Large intestine (tissue), 3 donors: ENCODE measurements around the gene OSTM1. TPM values are rescaled to one million over a fixed set of nuclear protein-coding genes. Genes with fewer than 3 reads are reported as not detected.

Experiments
- DNase-seq, 2 donors: peaks; one replicate each; pipeline versions ENCODE4 v3.0.0 to v3.0.0-alpha.2; 2013
- H3K27ac ChIP-seq: one replicate; pipeline ENCODE4 v1.5.1; 2013; ENCODE audit warnings: low read length
- H3K27me3 ChIP-seq: 2 replicates; pipeline ENCODE4 v1.6.1; 2013; ENCODE audit warnings: low read length; ENCODE audit not compliant: control insufficient read depth, insufficient read depth
- H3K36me3 ChIP-seq: 2 replicates; pipeline ENCODE4 v1.6.1; 2013; ENCODE audit warnings: low read length; ENCODE audit not compliant: control insufficient read depth, insufficient read depth
- H3K4me1 ChIP-seq: one replicate; pipeline ENCODE4 v1.6.1; 2013; ENCODE audit warnings: low read length; ENCODE audit not compliant: control insufficient read depth, insufficient read depth
- H3K4me3 ChIP-seq: one replicate; pipeline ENCODE4 v1.5.1; 2013; ENCODE audit warnings: low read length
- H3K9me3 ChIP-seq: one replicate; pipeline ENCODE4 v1.6.1; 2013; ENCODE audit warnings: mild to moderate bottlenecking, low read depth, low read length, moderate library complexity; ENCODE audit not compliant: control insufficient read depth
- WGBS: methylation state at CpG from one replicate; pipeline ENCODE4 v1.1.5; 2013; ENCODE audit warnings: low lambda C conversion rate; ENCODE audit not compliant: insufficient coverage; 5-methylcytosine and 5-hydroxymethylcytosine counted together
- polyA plus RNA-seq: library from polyadenylated mRNA; unstranded; fragments of 120-200 nt; gene quantifications from one replicate; pipeline ENCODE4 v1.2.1, GENCODE V29; 2013

The OSTM1 gene
- polyA plus RNA-seq, 1 donor = 20.4 TPM

DNA sequence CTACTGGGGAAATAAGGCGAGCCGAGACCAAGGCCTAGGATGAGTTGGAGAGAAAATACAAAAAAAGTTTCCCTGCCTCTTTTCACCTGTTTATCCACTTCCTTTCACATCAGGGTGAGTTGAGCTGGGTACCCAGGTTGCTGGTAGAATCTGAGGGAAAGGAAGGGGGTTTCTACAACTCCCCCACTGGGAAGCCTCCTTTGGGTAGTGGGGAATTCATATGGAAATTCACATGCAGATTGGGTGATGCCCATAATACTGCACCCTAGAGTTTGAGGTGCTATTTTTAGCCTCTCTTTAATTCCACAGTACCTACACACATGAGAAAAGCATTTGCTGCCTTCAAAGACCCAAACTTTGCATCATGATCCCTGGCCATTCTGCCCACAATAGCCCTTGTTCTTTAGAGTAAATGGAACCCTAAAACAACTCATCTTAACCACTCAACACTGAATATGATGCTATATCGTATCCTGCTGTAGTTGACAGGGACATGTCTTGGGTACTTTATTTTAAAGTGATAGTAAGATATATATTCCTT is 2.7 kb downstream of the OSTM1 start:
- Histone ChIP-seq H3K4me1 (peaks cover 8% of the 10 kb centered on the region), H3K27ac (no peak overlapping the region), H3K36me3 (no peaks in the 10 kb centered on the region), H3K4me3 (no peak overlapping the region), H3K9me3 (no peaks in the 10 kb centered on the region), H3K27me3 (no peaks in the 10 kb centered on the region)
- no CpG with 5 or more reads among the region's 3 CpGs for WGBS
- DNase-seq = no peak

DNA sequence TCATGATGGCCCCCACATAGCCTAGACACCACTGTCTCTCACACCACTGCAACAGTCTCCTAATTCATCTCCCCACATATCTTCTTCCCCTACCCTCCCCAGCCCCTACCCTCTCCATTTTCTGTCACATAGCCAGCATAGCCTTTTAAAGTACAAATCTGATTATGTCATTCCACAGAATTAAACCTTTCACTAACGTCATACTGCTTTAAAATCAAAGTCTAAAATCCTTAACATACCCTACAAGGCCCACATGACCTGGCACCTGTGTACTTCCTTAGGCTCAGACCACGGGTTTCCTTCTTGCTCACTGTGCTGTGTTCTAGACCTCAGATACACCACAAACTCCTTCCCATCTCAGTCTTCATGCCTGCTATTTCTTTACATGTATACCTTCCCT is 5.9 kb downstream of the OSTM1 start:
- no peak overlapping the region for H3K4me3 ChIP-seq
- peaks cover 3% of the 10 kb centered on the region for H3K4me1 ChIP-seq
- no CpG with 5 or more reads among the region's 2 CpGs for WGBS
- peak in 1 of 2 donors; percentile 34 for DNase-seq
- H3K27me3 ChIP-seq = no peaks in the 10 kb centered on the region
- H3K27ac ChIP-seq = no peak overlapping the region
- H3K9me3 ChIP-seq = no peaks in the 10 kb centered on the region
- no peaks in the 10 kb centered on the region for H3K36me3 ChIP-seq

DNA sequence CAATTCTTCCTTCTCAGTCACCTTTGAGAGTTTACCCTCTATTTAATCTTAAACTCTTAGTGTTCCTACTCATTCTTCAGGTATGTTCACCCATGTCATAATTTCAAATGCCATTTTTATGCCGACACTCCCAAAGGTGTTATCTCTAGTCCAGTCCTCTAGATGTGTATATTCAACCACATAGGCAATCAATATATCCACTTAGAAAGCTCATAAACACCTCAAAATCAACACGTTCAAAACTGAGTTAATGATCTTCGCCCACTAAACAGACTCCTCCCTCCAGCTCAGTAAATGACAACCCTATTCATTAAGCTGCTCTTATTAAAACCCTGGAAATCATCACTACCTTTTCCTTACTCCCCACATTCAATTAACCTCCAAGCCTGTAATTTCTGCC is 6.4 kb downstream of the OSTM1 start:
- Histone ChIP-seq H3K27me3 (no peaks in the 10 kb centered on the region), H3K4me3 (no peak overlapping the region), H3K27ac (no peak overlapping the region), H3K4me1 (peaks cover 2% of the 10 kb centered on the region), H3K36me3 (peaks cover under 1% of the 10 kb centered on the region), H3K9me3 (no peaks in the 10 kb centered on the region)
- no CpG with 5 or more reads among the region's 3 CpGs for WGBS
- no peak for DNase-seq

DNA sequence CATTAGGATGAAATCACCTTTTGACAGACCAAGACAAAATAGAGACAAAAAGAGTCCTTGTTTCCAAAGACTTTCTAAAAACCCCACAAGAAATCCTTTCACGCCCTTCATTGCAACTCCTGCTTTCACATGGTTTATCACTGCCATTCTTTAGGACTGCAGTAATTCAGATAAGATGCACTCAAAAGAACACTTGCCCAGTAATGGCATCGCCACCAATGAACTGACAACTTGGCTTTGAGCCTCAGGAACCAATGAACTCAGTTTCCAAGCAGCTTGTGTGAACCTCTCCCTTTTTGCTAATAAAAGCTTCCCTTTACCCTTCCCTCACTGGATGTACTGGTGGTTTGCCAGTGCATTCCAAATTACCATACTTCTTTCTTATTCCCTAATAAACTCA is 21.8 kb downstream of the OSTM1 start:
- H3K27me3 ChIP-seq = no peaks in the 10 kb centered on the region
- no peaks in the 10 kb centered on the region for H3K9me3 ChIP-seq
- no CpG with 5 or more reads among the region's 2 CpGs for WGBS
- DNase-seq = no peak
- no peak overlapping the region for H3K27ac ChIP-seq
- H3K4me1 ChIP-seq = no peaks in the 10 kb centered on the region
- peaks cover 12% of the 10 kb centered on the region for H3K36me3 ChIP-seq
- H3K4me3 ChIP-seq = no peak overlapping the region

DNA sequence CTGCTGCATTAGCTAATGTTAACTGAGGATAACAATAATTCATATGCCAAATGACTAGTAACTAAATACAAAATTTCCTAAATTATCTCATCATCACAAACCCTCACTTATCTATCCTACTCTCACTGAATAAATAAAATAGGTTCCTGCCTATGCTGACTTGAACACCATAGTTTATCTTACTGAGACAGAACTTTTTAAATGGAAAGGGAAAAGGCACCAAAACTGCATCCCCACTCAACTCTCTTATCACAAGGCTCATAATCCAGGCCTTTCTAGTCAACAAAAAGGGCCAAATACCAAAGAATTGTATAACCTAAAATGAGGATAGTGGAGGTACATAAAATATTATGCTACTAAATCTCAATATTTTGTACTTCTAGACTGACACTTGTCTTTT is 23.1 kb downstream of the OSTM1 start:
- H3K36me3 ChIP-seq = peaks cover 13% of the 10 kb centered on the region
- H3K9me3 ChIP-seq = no peaks in the 10 kb centered on the region
- H3K27me3 ChIP-seq = no peaks in the 10 kb centered on the region
- no peak overlapping the region for H3K27ac ChIP-seq
- H3K4me3 ChIP-seq = no peak overlapping the region
- H3K4me1 ChIP-seq = no peaks in the 10 kb centered on the region
- no peak for DNase-seq

DNA sequence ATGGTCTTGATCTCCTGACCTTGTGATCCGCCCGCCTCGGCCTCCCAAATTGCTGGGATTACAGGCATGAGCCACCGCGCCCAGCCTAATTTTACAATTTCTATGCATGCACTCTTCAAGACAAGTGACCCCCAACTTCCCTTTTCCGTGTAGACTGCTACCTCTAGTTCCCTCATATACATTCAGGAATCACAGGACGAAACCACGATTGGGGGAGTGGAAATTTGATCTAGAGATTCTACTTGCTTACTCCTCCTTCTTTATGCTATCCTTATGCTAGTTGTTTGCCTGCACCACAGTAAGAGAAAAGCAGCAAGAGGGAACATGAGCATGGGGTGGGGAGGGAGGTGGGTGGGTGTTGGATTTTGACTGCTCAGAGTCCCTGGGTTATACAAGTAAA is 34.9 kb downstream of the OSTM1 start:
- peaks cover 28% of the 10 kb centered on the region for H3K36me3 ChIP-seq
- H3K27me3 ChIP-seq = no peaks in the 10 kb centered on the region
- no peak overlapping the region for H3K27ac ChIP-seq
- H3K4me3 ChIP-seq = no peak overlapping the region
- H3K9me3 ChIP-seq = no peaks in the 10 kb centered on the region
- H3K4me1 ChIP-seq = no peaks in the 10 kb centered on the region
- no peak for DNase-seq
- 100% methylated on average over 2 of the region's 8 CpGs for WGBS

DNA sequence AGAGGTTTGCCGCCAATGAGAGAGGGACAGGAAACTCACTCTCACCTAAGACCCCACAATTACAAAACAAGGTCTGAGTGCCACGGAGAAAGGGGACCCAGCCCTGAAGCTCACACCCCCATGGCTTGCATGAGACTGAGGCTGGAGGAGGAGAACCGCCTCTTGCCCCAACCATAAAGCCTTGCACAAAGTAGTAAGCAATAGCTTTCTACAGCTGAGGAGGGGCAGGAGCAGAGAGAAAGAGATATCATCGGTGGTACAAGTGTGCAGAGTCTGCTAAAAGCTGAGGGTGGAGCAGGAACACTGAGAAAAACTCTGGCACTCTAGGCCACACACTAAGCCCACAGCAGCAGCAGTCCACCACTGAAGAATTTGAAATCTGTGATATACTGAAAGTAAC is 37.7 kb downstream of the OSTM1 start:
- peaks cover 5% of the 10 kb centered on the region for H3K9me3 ChIP-seq
- H3K4me3 ChIP-seq = no peak overlapping the region
- no peak overlapping the region for H3K27ac ChIP-seq
- WGBS = no CpG with 5 or more reads among the region's 4 CpGs
- no peaks in the 10 kb centered on the region for H3K27me3 ChIP-seq
- DNase-seq = no peak
- peaks cover 26% of the 10 kb centered on the region for H3K36me3 ChIP-seq
- no peaks in the 10 kb centered on the region for H3K4me1 ChIP-seq

DNA sequence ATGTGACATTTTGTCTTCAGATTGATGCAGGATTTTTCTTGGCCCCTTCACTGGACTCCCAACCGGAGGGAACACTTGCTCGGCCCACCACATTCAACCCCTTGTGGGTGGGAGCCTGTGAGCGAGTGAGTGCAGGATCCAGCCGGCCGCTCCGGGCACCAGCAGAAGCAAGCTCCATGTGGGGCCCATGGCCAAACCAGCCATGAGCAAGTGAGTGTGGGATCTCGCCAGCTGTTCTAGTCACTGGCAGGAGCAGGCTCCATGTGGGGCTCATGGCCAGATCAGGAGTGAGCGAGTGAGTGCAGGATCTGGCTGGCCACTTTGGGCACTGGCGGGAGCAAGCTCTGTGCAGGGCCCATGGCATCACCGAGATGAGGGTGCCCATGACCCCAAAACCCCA is 42.6 kb downstream of the OSTM1 start:
- Histone ChIP-seq H3K4me3 (no peak overlapping the region), H3K4me1 (peaks cover 13% of the 10 kb centered on the region), H3K27me3 (no peaks in the 10 kb centered on the region), H3K9me3 (peaks cover 6% of the 10 kb centered on the region), H3K36me3 (peaks cover 6% of the 10 kb centered on the region), H3K27ac (no peak overlapping the region)
- no CpG with 5 or more reads among the region's 10 CpGs for WGBS
- no peak for DNase-seq

DNA sequence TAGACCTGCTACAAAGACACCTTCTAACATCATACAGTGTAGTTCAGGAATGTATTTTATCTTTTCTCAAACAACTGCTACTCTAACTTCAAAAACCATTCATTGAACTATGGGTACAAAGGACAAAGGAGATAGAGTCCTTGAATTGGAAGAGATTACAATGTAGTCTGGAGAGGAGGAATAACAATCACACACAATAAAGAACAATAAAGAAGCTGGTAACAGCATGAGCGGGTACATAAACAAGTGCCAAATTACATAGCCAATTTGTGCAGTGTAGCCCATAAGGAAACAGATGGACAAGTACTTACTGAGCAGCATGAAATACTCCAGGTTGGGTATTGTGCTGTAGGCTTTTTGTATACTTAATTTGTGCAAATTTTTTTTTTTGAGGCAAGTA is 44.3 kb downstream of the OSTM1 start:
- Histone ChIP-seq H3K4me3 (no peak overlapping the region), H3K9me3 (peaks cover 6% of the 10 kb centered on the region), H3K36me3 (peaks cover 6% of the 10 kb centered on the region), H3K27ac (peak overlapping the region; percentile 1), H3K4me1 (peaks cover 13% of the 10 kb centered on the region), H3K27me3 (no peaks in the 10 kb centered on the region)
- no CpG with 5 or more reads among the region's 1 CpG for WGBS
- DNase-seq = peak in 1 of 2 donors; percentile 58

DNA sequence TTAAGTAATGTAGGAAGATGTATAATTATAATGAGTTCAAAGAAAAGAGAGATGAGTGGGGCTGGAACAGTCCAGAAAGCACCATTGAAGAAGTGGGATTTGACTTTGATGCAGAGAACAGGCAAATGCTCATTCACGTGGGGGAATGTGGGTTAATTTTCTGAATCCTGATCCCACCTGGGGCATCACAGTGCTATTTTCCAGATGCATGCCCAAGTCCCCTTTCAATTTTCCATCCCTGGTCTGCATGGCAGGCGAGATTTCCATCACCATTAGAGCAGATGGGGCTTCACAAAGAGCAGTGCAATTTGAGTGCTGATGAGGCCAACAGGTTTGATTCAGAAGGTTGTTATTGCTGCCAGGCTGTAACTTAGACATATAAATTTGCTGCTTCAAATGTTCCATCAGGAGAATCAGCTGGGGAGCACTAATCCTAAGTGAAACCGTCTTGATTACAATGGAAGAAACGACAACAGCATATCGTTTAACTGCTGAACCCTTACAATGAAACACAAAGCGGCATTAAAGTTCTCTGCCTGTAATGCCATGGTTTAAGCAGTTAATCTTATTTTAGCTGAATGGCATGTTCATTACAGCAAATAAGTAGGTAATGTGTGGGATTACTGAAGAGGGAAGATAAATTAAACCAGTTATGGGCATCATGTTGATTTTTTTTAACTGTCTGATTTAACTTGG is 45.2 kb downstream of the OSTM1 start:
- Histone ChIP-seq H3K27ac (peak overlapping the region; percentile 1), H3K4me3 (no peak overlapping the region), H3K4me1 (peaks cover 13% of the 10 kb centered on the region), H3K27me3 (no peaks in the 10 kb centered on the region), H3K36me3 (peaks cover 6% of the 10 kb centered on the region), H3K9me3 (peaks cover 6% of the 10 kb centered on the region)
- DNase-seq = no peak
- WGBS = no CpG with 5 or more reads among the region's 6 CpGs

DNA sequence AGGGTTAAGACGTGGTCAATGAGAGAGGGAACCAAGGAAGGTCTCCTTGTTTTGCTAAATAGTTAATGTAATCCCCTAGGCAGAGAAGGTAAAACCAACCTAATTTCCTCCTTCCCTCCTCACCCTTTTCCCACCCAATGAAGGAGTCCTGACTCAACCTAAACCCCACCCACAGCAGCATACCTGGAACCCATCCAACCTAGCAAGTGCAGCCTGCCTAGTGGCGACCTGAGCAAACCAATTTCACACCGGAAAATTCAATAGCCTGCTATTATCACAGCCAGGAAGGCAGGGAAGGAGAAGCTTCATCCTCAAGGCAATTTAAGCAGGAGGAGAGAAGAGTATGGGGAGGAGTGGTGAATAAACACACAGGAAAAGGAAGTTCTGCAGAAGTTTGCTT is 46.9 kb downstream of the OSTM1 start:
- no peak overlapping the region for H3K4me3 ChIP-seq
- peaks cover 3% of the 10 kb centered on the region for H3K9me3 ChIP-seq
- no CpG with 5 or more reads among the region's 3 CpGs for WGBS
- no peak overlapping the region for H3K27ac ChIP-seq
- H3K36me3 ChIP-seq = peaks cover 5% of the 10 kb centered on the region
- H3K4me1 ChIP-seq = peaks cover 13% of the 10 kb centered on the region
- no peak for DNase-seq
- H3K27me3 ChIP-seq = no peaks in the 10 kb centered on the region
